KG1 (cell line): ENCODE measurements around the gene SMTNL1.
"Not testable (repeated sequence)": the region's sequence is repeated elsewhere in the genome, so short reads cannot be mapped to it uniquely, and the experiment has no call there.

Experiments used
- DNase-seq: peaks from one replicate; lab custom pipeline; 2025; lab: John Stamatoyannopoulos, UW

Gene SMTNL1

GRCh38 chr11:57508341-57509170, 28.8 kb upstream of the SMTNL1 start:
- DNase-seq, result no peak

- no peak for DNase-seq
Measured at GRCh38 chr11:57511741-57512430, 25.5 kb upstream of the SMTNL1 start.

DNA sequence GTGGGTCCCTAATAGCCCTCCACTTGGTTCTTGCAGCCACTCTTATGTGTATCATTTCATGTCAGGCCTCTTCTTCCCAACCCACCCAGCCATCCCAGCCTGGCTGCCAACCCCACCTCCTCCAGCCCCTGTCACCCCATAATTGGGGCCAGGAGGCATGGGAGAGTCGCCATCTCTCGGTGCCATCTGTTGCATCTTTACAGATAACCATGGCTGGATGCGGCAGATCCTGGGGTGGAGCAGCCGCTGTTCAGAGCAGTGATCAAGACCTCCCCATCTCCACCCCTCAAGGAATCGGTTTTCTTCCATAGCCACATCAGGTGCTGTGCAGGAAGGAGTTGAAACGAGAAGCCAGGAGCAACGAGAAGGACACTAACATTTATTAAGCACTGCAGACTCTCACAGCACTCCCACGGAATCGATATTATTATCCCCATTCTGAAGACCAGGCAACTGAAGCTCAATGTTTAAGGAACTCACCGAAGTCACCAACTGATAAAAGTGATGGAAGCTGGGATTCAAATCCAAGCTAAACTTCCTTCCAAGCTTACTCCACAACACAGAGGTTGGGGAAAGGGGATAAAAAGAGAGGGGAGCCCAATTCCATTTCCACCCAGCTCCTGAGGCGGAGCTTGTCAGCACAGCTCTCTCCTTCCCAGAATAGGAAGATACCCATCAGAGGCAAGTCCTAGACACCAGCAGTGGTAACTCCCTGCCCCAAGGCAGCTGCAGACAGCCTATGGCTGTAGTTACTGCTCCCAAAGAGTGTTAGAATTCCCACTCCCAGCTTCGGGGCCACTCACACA, 24.5 kb upstream of the SMTNL1 start:
- no peak for DNase-seq

GRCh38 chr11:57513452-57513795, 24.0 kb upstream of the SMTNL1 start:
- DNase-seq, result no peak

- peak; percentile 69 for DNase-seq
Measured at GRCh38 chr11:57513911-57514537, 23.4 kb upstream of the SMTNL1 start.

GRCh38 chr11:57514538-57515331, 22.7 kb upstream of the SMTNL1 start:
- DNase-seq, result peak; percentile 70

- peak; percentile 54 for DNase-seq
Measured at GRCh38 chr11:57515332-57516060, 21.9 kb upstream of the SMTNL1 start, which contains the start of gene SLC43A1. TSS of gene SLC43A1 (minus strand) at chr11:57515702. CDS start at chr11:57514111, 1,591 bp downstream.

- peak; percentile 46 for DNase-seq
Measured at GRCh38 chr11:57516061-57516443, 21.3 kb upstream of the SMTNL1 start.

DNA sequence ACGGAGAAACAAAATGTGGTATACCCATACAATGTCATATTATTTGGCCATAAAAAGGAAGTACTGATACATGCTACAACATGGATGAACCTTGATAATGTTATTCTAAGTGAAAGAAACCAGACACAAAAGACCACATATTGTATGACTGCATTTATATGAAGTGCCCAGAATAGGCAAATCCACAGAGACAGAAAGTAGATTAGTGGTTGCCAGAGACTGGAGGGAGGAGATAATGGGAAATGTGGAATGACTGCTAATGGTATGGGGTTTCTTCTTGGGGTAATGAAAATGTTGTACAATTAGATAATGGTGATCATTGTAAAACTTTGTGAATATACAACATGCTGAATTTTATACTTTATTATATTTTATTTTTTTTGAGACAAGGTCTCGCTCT, 16.3 kb upstream of the SMTNL1 start:
- no peak for DNase-seq

GRCh38 chr11:57523419-57523818, 14.0 kb upstream of the SMTNL1 start:
- no peak for DNase-seq

GRCh38 chr11:57527056-57527631, 10.3 kb upstream of the SMTNL1 start:
- peak; percentile 47 for DNase-seq

GRCh38 chr11:57529012-57529411, 8.4 kb upstream of the SMTNL1 start:
- no peak for DNase-seq

DNA sequence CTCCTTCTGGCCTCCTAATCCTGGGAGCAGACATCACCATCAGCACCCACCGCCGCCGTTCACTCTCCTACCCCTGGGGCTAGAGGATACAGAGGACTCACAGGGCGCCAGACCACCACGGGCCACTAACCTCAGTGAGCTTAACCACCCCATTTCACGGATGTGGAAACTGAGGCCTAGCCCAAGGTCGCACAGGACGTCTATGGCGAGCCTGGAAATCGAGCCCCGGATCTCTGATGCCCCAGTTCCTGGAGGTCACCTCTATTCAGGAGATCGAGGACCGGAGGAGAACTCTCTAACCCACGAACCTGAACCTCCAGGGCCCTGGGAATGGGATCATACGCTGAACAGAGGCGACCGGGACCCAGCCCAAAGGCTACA, 7.2 kb upstream of the SMTNL1 start:
- DNase-seq, result no peak

DNA sequence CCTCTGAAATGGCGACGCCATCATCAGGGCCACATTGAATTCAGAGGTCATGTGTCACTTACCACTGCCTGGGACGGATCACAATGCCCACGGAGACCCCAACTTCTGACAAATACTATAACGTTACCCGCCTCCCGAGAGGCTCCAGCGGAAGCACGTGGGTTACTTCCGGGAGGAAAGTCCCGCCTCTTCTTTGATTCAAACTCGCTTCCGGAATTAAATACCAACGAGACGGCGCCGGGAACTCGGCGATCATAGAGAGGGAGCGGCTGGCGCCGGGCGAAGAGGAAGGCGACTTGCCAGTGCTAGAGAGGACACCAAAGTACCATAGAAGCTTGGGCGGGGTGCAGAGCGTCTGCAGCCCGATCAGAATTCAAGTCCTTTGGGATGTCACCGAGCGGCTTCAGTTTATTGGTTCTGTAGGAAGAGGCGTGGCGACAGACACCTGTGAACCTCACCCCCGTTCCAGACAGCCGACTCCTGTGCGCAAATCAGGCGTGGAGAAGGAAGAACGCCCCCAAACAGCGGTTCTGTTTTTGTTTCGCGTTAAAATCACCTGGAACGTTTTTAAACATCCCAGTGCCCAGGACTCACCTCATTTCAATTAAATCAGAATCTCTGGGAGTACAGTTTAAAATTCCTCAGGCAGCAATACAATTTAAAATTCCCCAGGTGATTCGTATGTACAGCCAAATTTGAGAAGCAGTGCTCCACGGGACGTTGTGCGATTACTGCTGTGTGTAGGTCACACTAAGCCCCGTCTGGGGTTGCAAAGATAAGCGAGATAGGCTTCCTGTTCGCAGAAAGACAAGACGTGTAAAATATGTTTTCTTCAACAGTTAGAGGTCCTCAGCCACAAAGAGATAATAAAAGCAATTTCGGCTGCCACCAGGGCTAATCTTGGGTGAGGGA, 6.5 kb upstream of the SMTNL1 start, which contains the start of gene TIMM10:
Gene TIMM10 (minus strand): TSS at position 159 of the 912 bp plus-strand sequence. CDS start 565 bp downstream, outside the sequence.
- DNase-seq, result peak; percentile 99

DNA sequence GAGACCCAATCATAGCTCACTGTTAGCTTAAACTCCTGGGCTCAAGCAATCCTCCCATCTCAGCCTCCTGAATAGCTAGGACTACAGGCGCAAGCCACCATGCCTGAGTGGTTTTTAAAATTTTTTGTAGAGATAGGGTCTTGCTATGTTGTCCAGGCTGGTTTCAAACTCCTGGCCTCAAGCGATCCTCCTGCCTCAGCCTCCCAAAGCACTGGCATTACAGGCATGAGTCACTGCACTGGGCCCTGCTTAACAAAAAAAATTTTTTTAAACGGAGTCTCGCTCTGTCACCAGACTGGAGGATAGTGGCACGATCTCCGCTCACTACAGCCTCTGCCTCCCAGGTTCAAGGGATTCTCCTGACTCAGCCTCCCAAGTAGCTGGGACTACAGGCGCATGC, 2.9 kb upstream of the SMTNL1 start:
- DNase-seq, result not testable (repeated sequence)

DNA sequence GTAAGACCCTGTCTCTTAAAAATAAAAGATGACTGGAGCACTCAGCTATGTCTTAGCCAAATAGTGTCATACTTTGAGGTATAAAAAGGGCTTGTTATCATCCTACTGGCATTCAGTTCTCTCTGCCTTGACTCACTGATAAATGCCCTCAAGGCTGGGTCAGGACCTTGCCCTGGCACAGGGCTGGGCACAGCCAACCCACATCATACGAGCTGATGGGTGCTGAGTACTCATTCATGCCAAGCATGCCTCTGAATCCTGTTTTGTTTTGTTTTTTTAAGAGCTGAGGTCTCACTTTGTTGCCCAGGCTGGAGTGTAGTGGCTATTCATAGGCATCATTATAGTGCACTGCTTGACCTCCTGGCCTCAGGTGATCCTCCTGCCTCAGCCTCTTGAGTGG, 1.9 kb downstream of the SMTNL1 start:
- DNase-seq, result no peak

DNA sequence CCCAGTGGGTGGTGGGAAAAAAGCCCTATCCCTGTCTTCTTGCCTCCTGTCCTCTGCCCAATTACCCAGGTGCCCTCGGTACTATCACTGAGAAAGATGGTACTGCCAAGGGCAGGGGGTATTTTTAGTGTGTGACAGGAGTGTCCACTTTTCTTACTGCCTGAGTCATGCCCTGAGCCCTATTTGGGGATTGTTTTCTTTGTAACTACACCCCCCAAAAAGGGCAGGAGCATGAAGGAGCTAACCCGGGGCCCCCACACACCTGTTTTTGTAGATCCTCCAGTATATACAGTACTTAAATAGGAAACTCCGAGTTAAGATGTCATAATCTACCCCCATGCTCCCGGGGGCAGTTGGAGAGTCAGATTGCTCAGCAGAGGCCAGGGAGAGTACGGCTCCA, 3.8 kb downstream of the SMTNL1 start:
- DNase-seq, result no peak

DNA sequence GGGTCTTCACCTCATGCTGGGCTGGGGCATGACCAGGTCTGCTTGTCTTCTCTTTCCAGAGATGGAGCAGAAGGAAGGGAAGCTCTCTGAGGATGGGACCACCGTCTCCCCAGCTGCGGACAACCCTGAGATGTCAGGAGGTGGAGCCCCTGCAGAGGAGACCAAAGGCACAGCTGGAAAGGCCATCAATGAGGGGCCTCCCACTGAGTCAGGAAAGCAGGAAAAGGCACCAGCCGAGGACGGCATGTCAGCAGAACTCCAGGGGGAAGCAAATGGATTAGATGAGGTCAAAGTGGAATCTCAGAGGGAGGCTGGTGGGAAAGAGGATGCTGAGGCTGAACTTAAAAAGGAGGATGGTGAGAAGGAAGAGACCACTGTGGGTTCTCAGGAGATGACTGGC, 5.2 kb downstream of the SMTNL1 start:
- no peak for DNase-seq

DNA sequence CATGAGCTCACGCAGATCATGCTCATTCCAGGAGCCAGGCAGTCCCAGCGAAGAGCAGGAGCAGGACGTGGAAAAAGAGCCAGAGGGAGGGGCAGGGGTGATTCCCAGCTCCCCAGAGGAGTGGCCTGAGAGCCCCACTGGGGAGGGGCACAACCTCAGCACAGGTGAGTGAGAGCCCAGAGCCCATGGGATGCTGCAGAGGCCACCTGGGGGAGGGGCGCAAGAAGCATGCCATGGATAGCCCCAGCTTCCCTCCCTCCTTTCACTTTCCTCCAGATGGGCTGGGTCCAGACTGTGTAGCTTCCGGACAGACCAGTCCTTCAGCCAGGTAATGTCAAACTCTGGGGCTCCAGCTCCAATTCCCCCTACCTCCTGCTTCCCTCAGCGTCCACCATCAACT, 6.2 kb downstream of the SMTNL1 start:
- DNase-seq, result no peak
